Measurements from ENCODE around the gene TOMM20. TPM values are rescaled to one million over a fixed set of nuclear protein-coding genes. Genes with fewer than 3 reads are reported as not detected.

TOMM20 gene
- total and polyA plus RNA-seq, 2 of the 8 experiments (the other 6 are each of a cell fraction or from before 2014, with no cell fraction given) = 71.4 to 168 TPM

- no peak overlapping the region for H3K4me2 ChIP-seq (ENCODE audit: insufficient read depth in 1 of 2, low read depth in 2 of 2, low read length in 2 of 2)
- no peak overlapping the region for H2AFZ ChIP-seq (ENCODE audit: low read length)
- no peak overlapping the region for H2BK120ac ChIP-seq (replicated peaks; ENCODE audit: low read depth, low read length)
- H3K18ac ChIP-seq (ENCODE audit: extremely low read depth, low read length) = no peak overlapping the region
- H3K27ac ChIP-seq (ENCODE audit: low read depth, low read length) = no peak overlapping the region
- H3K4me1 ChIP-seq (replicated peaks in 1 of 4; ENCODE audit: control insufficient read depth in 3 of 4, insufficient read depth in 4 of 4, low read length in 3 of 4) = peaks cover 3 to 11% (median 5%) of the 10 kb centered on the region in 4 experiments
- no peak overlapping the region for H3K9ac ChIP-seq (replicated peaks in 1 of 4; ENCODE audit: extremely low read depth in 1 of 4, low read depth in 3 of 4, low read length in 3 of 4)
- H3K4me3 ChIP-seq (ENCODE audit: extremely low read depth in 1 of 4, insufficient read depth in 2 of 4, low read depth in 3 of 4, low read length in 4 of 4) = no peak overlapping the region
- FAIRE-seq = no peak
- H3K36me3 ChIP-seq (ENCODE audit: control insufficient read depth in 2 of 4, insufficient read depth in 4 of 4, low read length in 3 of 4) = peaks cover 0 to 4% (median 0%) of the 10 kb centered on the region in 4 experiments; a peak in 1 of 8 replicates
- H3K14ac ChIP-seq (ENCODE audit: insufficient read length) = no peak overlapping the region
- CTCF ChIA-PET (ENCODE audit: partially characterized antibody) = interaction anchor here (0.7 to 2.0 kb wide), 7 partner anchors 9 to 580 kb away, joined by 3 to 9 read pairs (median 3); no protein-coding TSS in a partner anchor
- peaks cover 6% of the 10 kb centered on the region for H3K23me2 ChIP-seq (ENCODE audit: low read depth, low read length)
- no peak overlapping the region for H3K23ac ChIP-seq (ENCODE audit: insufficient read length)
- TF ChIP-seq E2F6 (IDR thresholded peaks at IDR 0.05) = no peak
- peak; percentile 53; the same call in 1 of the 2 replicates for TF ChIP-seq MAFK (IDR thresholded peaks at IDR 0.05; ENCODE audit: low read depth, low read length)
- peak; percentile 58; the same call in 1 of the 2 replicates for TF ChIP-seq BACH1 (IDR thresholded peaks at IDR 0.05; ENCODE audit: low read length)
- H4K5ac ChIP-seq (ENCODE audit: insufficient read length, low read depth, low read length) = no peak overlapping the region
- H3K4ac ChIP-seq (replicated peaks; ENCODE audit: insufficient read length, low read depth, low read length) = no peak overlapping the region
- H4K91ac ChIP-seq (replicated peaks; ENCODE audit: insufficient read length, low read length) = no peak overlapping the region
- H2BK20ac ChIP-seq (ENCODE audit: low read length) = no peak overlapping the region
- H2BK12ac ChIP-seq (ENCODE audit: low read depth, low read length) = no peak overlapping the region
- H3K56ac ChIP-seq (replicated peaks; ENCODE audit: insufficient read length, low read depth, low read length) = no peak overlapping the region
- no peak overlapping the region; the same call in 1 of the 2 replicates for H4K8ac ChIP-seq (ENCODE audit: extremely low read depth, insufficient read depth, low read length)
- POLR2A ChIA-PET (ENCODE audit: partially characterized antibody) = interaction anchor here (0.9 to 1.2 kb wide), 2 partner anchors 109 to 468 kb away, joined by 3 read pairs; no protein-coding TSS in a partner anchor
- H3K9me3 ChIP-seq (ENCODE audit: insufficient read depth in 2 of 2, low read depth in 1 of 2, low read length in 1 of 2) = peaks cover 0 to 3% of the 10 kb centered on the region in 2 experiments; a peak in 2 of 4 replicates
- no peak overlapping the region for H2AK5ac ChIP-seq (ENCODE audit: low read depth, low read length)
- 0 out of 2 replicates have a peak overlapping the region, but pooled peaks have one; percentile 40 for H2BK15ac ChIP-seq (ENCODE audit: low read length)
- DNase-seq (ENCODE audit: low read depth in 1 of 2, low spot score in 2 of 2) = no peak
- no peak overlapping the region for H2BK5ac ChIP-seq (ENCODE audit: low read depth, low read length)
- H3K27me3 ChIP-seq (replicated peaks in 1 of 4; ENCODE audit: control insufficient read depth in 3 of 4, extremely low read depth in 1 of 4, insufficient read depth in 3 of 4, low read length in 3 of 4) = no peaks in the 10 kb centered on the region
- H4K20me1 ChIP-seq (replicated peaks in 1 of 2; ENCODE audit: control insufficient read depth in 1 of 2, insufficient read depth in 2 of 2, low read length in 2 of 2) = peaks cover 0 to 6% of the 10 kb centered on the region in 2 experiments
- no peaks in the 10 kb centered on the region for H3K79me1 ChIP-seq (ENCODE audit: low read depth, low read length)
- H3K79me2 ChIP-seq (ENCODE audit: control insufficient read depth in 1 of 2, insufficient read depth in 2 of 2, low read length in 2 of 2) = peaks cover 0 to 3% of the 10 kb centered on the region in 2 experiments; a peak in 1 of 4 replicates
- WGBS, 2 experiments (ENCODE audit: extremely low coverage in 1 of 2, insufficient coverage in 1 of 2, insufficient read length in 1 of 2, insufficient replicate concordance in 2 of 2, low coverage in 1 of 2, low lambda C conversion rate in 2 of 2, missing lambda C conversion rate in 1 of 2) = 80% methylated on average over 8 of the region's 8 CpGs; no CpG with 5 or more reads in 1 of the 2 experiments
Measured at GRCh38 chr1:235079443-235080296, 49.0 kb downstream of the TOMM20 start.

All from H1 (cell line).